T-helper 17 cell (primary cell): ENCODE results near the gene FAM193B. TPM values are rescaled to one million over a fixed set of nuclear protein-coding genes. Genes with fewer than 3 reads are reported as not detected.
A peak's percentile ranks its signal among the peaks of the same experiment; 100 is the strongest.
"Not testable (repeated sequence)": the region's sequence is repeated elsewhere in the genome, so short reads cannot be mapped to it uniquely, and the experiment has no call there.

ENCODE experiments used
- ATAC-seq: fragments of 150-1000 bp; cut with Tn5 transposase; 2 replicates; pipeline ENCODE4 v1.10.0; 2021; ENCODE audit warnings: mild to moderate bottlenecking, moderate library complexity
- DNase-seq, 3 donors: peaks; one replicate each; pipeline versions ENCODE4 v3.0.0 to v3.0.0-alpha.2; 2020 to 2021
- H3K9me3 ChIP-seq: one replicate; pipeline ENCODE4 v1.7.0; 2013; ENCODE audit warnings: low read length, mild to moderate bottlenecking; ENCODE audit not compliant: control insufficient read depth, poor library complexity, severe bottlenecking
- H3K27ac Mint-ChIP-seq: one replicate; pipeline ENCODE4 v1.8.0; 2022; ENCODE audit warnings: mild to moderate bottlenecking, moderate library complexity, mixed read lengths
- H3K27me3 Mint-ChIP-seq: one replicate; pipeline ENCODE4 v1.8.0; 2022; ENCODE audit warnings: mixed read lengths
- H3K36me3 Mint-ChIP-seq: one replicate; pipeline ENCODE4 v1.8.0; 2022; ENCODE audit warnings: low read depth, mixed read lengths
- H3K4me1 Mint-ChIP-seq: one replicate; pipeline ENCODE4 v1.8.0; 2022; ENCODE audit warnings: mild to moderate bottlenecking, mixed read lengths
- H3K4me3 Mint-ChIP-seq: one replicate; pipeline ENCODE4 v1.8.0; 2022; ENCODE audit warnings: mild to moderate bottlenecking, moderate library complexity, mixed read lengths
- total RNA-seq, 4 donors: library from RNA in 2 of 4; stranded (reverse) in 2 of 4; gene quantifications; one replicate each; pipeline ENCODE4 v1.2.3 and lab custom pipeline; 2022 to 2026

FAM193B gene
- total RNA-seq, 2 donors from 2014 or later, result 143 to 167 TPM

DNA sequence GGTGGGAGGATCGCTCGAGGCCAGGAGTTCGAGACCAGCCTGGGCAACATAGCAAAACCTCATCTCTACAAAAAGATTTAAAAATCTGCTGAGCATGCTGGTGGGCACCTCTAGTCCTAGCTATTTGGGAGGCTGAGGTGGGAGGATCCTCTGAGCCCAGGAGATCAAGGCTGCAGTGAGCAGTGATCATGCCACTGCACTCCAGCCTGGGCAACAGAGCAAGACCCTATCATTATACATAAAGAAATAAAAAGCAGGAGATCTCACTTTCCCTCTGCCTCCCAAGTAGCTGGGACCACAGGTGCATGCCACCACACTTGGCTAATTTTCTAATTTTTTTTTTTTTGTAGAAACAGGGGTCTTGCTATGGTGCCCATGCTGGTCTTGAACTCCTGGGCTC is 68.6 kb downstream of the FAM193B start:
- not testable (repeated sequence) for H3K27ac Mint-ChIP-seq, DNase-seq, H3K4me3 Mint-ChIP-seq, H3K9me3 ChIP-seq, ATAC-seq, H3K4me1 Mint-ChIP-seq, H3K36me3 Mint-ChIP-seq, H3K27me3 Mint-ChIP-seq

DNA sequence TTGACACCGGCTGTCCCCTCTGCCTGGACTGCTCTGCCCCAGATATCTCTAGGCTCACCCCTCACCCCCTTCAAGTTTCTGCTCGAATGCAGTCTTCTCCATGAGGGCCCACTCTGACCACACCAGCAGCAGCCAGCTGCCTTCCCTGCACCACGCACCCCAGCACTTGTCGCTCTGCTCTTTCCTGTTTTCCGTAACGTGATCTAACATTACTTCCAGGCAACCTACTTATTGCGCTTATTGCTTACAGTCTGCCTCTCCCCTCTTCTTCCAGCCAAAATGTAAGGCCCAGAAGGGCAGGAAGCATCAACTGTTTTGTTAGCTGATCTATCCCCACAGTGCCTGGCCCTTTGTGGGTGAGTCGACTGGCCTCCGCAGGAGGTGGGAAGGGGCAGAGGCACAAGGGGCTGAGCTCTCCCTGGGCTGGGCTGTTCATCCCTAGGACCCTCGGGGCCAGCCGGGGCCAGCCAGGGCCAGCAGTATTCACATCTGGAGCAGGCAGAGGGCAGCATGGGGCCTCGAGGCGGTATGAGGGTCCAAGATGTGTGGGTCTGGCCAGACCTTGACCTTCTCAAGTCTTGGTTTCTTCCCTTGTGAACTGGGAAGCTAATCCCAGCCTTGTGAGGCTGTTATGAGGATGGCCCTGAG is 69.3 kb downstream of the FAM193B start:
- H3K36me3 Mint-ChIP-seq, result no peaks in the 10 kb centered on the region
- peak overlapping the region; percentile 43 for H3K27ac Mint-ChIP-seq
- DNase-seq (no peak), ATAC-seq (no peak)
- H3K9me3 ChIP-seq, result no peaks in the 10 kb centered on the region
- peaks cover 4% of the 10 kb centered on the region for H3K4me1 Mint-ChIP-seq
- no peaks in the 10 kb centered on the region for H3K27me3 Mint-ChIP-seq
- no peak overlapping the region for H3K4me3 Mint-ChIP-seq

DNA sequence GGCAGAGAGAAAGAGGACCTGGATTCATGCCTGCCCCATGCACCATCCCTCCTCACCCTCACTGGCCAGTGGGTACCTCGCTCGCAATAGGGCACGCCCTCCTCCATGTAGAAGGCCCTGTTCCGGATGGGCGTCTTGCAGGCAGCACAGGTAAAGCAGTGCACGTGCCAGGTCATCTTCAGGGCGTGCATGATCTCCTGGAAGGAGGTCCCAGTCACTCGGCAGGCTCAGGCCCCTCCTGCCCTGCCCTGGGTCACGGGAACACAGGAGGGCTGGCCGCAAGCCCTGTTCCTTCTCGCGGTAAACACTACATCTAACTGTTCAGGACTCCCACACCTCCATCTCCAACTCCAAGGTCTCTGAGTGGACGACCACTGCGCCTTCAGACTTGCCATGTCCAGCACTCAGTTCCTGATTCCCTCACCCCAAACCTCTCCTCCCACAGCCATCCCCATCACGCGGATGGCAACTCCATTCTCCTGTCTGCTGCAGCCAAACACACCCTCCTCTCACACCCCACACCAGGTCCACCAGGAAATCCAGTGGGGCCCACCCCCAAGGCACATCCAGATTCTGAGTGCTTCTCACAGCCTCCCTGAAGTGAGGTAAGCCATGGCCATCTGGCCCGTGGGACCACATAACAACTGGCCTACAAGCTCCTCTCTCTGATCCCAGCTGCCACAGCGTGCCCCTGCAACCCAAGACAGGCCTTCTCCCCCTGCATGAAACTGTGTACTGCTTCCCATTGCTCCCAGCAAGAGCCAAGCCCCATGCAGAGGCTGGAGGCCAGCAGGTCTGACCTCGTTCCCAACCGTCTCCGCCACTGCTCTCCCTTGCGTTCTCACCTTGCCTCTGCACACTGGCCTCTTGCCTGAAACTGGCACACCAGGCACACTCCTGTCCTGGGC is 70.1 kb downstream of the FAM193B start:
- H3K27me3 Mint-ChIP-seq, result no peaks in the 10 kb centered on the region
- ATAC-seq (no peak), DNase-seq (no peak)
- peak overlapping the region; percentile 43 for H3K27ac Mint-ChIP-seq
- H3K4me1 Mint-ChIP-seq, result peaks cover 6% of the 10 kb centered on the region
- H3K36me3 Mint-ChIP-seq, result no peaks in the 10 kb centered on the region
- H3K9me3 ChIP-seq, result no peaks in the 10 kb centered on the region
- no peak overlapping the region for H3K4me3 Mint-ChIP-seq

DNA sequence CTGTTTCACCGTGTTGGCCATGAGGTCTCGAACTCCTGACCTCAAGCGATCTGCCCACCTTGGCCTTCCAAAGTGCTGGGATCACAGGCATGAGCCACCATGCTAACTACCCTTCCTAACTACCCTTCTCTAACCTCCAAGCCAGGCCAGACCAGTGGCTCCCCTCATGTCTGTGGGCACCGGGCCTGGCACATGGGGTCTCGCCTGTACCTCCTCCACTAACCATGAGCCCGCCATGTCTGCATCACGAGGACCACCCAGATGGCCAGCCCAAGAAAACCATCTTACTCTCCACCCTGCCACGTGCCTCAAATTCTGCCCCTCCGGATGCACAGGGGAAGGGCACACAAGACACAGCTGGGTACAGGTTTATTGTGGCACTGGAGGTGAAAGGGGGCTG is 71.3 kb downstream of the FAM193B start:
- no peak for ATAC-seq
- Mint-ChIP-seq H3K4me1 (peaks cover 10% of the 10 kb centered on the region), H3K4me3 (no peak overlapping the region), H3K36me3 (no peaks in the 10 kb centered on the region), H3K27ac (peak overlapping the region; percentile 47), H3K27me3 (no peaks in the 10 kb centered on the region)
- H3K9me3 ChIP-seq, result no peaks in the 10 kb centered on the region
- no peak for DNase-seq

DNA sequence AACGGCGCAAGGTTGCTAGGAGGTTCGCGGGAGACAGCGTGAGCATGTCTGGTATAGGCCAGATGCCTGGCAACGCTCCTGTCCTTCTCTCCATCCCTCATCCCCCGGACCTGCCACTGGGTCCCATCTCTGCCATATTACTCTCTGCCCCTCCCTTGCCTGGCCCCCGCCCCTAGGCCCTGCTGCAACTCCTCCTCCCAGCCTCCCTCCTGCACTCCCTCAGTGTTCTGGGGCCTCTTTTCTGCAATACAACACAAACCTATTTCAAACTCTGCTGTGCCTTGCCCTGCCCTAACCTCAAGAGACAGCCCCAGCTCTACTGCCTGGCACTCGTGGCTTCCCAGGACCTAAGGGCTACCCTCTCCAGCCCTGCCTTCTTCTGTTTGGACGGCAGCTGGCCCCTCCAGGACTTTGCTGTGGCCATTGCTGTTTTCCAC is 72.0 kb downstream of the FAM193B start:
- no peak for DNase-seq
- Mint-ChIP-seq H3K4me1 (peaks cover 10% of the 10 kb centered on the region), H3K27ac (peak overlapping the region; percentile 47), H3K4me3 (no peak overlapping the region), H3K27me3 (no peaks in the 10 kb centered on the region), H3K36me3 (no peaks in the 10 kb centered on the region)
- ATAC-seq, result no peak
- H3K9me3 ChIP-seq, result no peaks in the 10 kb centered on the region

DNA sequence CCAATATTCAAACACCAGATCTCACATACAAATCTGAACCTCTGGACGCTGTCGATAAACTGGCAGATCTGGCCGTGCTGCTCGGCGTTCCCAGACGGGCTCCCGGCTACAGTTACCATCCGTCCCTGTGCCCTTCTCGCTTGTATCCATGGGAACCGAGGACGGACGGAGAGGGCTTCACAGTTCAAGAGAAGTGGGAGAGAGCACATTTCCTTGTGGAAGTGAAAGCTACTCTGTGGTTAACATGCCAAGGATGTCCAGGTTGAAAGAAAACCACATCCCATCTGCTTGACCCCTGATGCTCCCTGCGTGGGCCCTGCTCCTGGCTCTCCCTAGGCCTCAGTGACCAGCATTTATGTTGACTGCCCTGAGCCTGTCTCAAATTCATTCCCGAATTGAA is 74.6 kb downstream of the FAM193B start:
- no peak for ATAC-seq
- Mint-ChIP-seq H3K27me3 (no peaks in the 10 kb centered on the region), H3K27ac (peak overlapping the region; percentile 74), H3K36me3 (no peaks in the 10 kb centered on the region), H3K4me1 (peaks cover 9% of the 10 kb centered on the region), H3K4me3 (no peak overlapping the region)
- H3K9me3 ChIP-seq, result no peaks in the 10 kb centered on the region
- no peak for DNase-seq

DNA sequence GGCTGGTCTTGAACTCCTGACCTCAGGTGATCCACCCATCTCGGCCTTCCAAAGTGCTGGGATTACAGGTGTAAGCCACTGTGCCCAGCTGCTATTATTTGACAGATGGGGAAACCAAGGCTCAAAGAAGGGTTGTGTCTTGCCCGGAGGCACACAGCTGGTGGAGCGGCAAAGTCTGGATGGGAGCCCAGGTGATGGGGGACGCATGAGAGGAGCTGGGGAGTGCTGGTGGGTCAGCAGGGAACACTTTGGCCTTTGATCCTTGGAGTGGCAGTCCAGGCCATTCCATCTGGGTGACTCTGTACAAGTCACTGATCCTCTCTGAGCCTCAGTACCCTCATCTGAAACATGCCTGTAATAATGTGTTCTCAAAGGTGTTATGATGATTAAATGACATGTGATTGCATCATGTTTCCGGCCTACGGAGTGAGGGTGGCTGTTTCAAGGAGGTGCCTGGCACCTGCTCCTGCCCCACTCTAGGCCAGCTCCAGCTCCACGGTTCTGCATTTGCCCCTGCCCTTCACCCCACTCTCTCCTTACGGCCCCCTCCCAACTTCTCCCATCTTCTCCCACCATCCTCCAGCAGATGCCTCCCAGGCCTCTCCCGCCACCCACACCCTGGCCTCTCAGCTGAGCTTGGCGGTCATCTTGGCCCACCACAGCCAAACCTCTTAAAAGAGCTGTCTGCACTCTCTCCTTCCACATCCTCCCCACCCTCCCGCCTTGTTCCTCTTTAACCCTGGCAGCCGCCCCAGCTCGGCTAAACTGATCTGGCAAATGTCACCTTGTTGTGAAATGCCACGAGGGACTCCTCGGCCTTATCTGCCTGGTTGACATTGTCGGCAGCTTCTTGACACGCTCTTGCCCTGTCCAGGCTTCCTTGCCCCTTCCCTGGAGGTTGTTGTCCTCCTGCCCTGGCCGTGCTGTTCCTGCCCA is 75.4 kb downstream of the FAM193B start:
- peak; percentile 30 for ATAC-seq
- H3K4me3 Mint-ChIP-seq, result no peak overlapping the region
- peak overlapping the region; percentile 74 for H3K27ac Mint-ChIP-seq

DNA sequence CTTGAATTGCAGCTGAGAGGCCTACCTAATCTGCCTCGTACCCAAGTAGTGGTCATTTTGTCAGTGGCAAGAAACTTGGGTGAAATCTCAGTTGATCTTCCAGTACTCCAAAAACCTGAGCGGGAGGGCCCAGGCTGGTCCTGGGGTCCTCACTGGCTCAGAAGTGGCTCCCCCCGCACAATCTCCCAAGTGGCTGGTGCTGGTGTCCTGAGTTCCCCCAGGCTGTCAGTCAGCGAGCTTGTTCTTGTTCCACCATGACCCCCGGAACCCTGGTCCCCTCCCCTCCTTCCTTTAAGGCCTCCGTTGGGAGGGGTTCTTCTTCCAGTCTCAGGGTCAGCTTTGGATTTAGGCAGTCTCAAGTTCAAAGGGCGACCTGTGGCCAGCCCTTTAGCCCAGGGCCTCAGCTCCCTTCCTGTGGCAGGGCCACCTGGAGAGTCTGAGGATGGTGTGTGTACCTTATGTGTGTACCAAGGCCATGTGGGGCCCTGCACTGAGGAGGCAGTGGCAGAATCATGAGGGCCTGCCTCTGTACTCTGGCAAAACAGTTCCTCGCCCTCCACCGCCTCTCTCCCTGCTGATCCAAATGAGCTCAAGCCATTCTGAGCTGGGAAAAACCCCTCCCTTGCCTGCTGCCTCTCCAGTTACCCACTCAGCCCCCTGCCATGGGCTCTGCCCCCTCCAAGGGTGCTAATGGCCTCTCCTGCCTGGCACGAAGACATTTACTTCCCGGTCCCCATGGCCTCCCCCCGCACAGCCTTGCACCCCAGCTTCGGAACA is 76.5 kb downstream of the FAM193B start:
- Mint-ChIP-seq H3K27me3 (no peaks in the 10 kb centered on the region), H3K36me3 (no peaks in the 10 kb centered on the region), H3K4me3 (no peak overlapping the region), H3K4me1 (peaks cover 17% of the 10 kb centered on the region), H3K27ac (no peak overlapping the region)
- ATAC-seq (no peak), DNase-seq (no peak)
- H3K9me3 ChIP-seq, result no peaks in the 10 kb centered on the region

More for the DNA sequence above, 75.4 kb downstream of the FAM193B start:
- H3K27me3 Mint-ChIP-seq, result no peaks in the 10 kb centered on the region
- DNase-seq, result no peak
- no peaks in the 10 kb centered on the region for H3K9me3 ChIP-seq
- peaks cover 14% of the 10 kb centered on the region for H3K4me1 Mint-ChIP-seq
- no peaks in the 10 kb centered on the region for H3K36me3 Mint-ChIP-seq

DNA sequence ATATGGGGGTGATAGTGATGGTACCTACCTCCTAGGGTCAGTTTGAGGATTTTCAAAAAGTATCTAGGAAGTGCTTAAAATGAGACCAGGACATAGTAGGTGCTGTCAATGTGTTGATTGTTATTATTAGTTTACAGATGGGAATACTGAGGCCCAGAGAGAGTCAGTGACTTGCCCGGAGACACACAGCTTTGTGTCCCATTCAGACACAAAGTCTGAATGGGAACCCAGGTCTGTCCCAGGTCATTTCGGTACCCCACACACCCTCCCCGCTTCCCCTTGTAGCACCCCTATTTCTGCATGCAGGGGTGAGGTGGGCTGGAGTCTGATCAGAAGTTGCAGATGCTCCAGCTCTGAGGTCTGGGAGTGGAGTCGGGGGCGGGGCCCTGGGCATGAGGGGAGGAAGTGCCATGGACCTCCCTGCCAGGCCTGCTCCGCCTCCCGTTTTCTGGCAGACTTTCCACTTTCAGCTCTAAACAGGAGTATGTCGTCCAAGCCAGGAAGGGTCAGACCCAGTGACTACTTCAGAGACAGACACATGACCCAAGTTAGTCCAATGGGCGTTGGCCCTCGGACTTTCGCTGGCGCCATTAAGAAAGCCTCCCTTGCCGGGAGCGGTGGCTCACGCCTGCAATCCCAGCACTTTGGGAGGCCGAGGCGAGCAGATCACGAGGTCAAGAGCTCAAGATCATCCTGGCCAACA is 77.7 kb downstream of the FAM193B start:
- H3K36me3 Mint-ChIP-seq, result no peaks in the 10 kb centered on the region
- H3K4me3 Mint-ChIP-seq, result peak overlapping the region; percentile 49
- no peak overlapping the region for H3K27ac Mint-ChIP-seq
- no peak for ATAC-seq
- no peak for DNase-seq
- H3K4me1 Mint-ChIP-seq, result peaks cover 17% of the 10 kb centered on the region
- no peaks in the 10 kb centered on the region for H3K9me3 ChIP-seq
- no peaks in the 10 kb centered on the region for H3K27me3 Mint-ChIP-seq

DNA sequence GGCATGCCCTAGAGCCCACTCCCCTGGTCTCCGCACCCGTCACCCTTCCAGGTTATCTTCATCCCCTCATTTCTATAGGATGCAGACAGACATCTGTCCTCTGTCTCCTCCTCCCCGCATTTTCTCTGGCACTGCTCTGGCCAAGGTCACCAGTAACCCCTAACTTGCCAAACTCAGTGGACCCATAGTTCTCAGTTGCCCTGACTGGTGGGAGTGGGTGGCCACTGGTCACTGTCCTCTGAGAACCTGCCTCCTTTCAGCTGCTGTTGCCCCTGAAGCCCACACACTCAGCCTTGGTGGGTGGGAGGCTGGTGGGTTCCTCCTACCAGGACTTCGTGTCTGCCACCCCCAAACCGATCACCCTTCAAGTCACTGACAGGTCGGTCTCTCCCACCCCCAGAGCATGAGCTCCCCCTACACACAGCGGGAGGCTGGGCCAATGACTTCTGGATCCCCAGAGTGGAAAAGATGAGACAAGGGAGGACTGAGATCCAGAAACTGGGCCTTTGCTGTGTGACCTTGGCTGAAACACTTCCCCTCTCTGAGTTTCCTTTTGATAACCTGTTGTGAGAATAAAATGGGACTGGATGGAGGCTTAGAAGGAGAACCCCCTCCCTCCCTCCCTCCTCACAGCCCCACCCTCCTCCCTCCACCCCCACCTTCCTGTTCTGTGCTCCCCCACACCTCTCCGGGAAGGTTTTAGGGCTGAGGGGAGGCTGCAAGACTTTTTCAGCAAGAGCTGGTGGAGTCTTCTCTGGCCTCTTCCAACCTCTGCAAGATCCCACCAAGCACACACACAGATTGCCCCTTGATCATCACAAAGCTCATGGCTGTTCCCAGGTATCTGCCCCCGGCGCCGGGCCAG is 78.6 kb downstream of the FAM193B start:
- Mint-ChIP-seq H3K27ac (no peak overlapping the region), H3K4me3 (peak overlapping the region; percentile 49), H3K27me3 (no peaks in the 10 kb centered on the region), H3K36me3 (no peaks in the 10 kb centered on the region), H3K4me1 (peaks cover 17% of the 10 kb centered on the region)
- no peaks in the 10 kb centered on the region for H3K9me3 ChIP-seq
- no peak for DNase-seq
- no peak for ATAC-seq

DNA sequence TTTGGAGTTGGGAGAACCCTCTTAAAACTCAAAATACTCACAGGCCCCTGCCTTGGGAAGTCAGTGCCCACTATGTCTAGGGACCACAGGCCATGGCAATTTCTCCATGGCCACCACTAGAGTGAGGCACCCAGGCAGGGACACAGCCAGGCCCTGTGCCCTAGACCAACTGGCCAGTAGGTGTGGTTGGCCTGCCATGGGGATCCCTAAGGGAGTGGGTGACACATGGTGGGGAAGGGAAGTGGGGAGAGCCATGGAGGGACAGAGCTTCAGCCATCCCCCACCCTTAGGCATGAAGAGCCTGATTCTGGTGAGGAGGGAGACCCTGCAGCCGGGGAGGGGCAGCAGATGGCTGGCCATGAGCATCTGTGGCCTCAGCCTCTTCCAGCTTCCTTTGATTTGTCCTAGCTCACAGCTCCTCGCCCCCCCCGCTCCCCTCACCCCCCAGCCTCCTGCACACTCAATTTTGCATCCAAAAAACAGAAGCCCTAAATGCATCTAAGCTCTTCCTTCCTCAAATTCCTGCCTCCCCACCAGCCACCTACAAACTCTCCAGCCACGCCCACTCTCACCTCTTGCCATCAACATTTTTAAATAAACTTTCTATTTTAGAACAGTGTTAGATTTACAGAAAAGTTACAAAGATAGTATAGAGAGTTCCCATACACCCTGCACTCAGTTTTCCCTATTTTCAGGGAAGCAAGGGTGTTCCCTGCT is 79.4 kb downstream of the FAM193B start:
- H3K27ac Mint-ChIP-seq, result no peak overlapping the region

More for the DNA sequence above, 79.4 kb downstream of the FAM193B start:
- Mint-ChIP-seq H3K36me3 (no peaks in the 10 kb centered on the region), H3K27me3 (no peaks in the 10 kb centered on the region), H3K4me3 (peak overlapping the region; percentile 92), H3K4me1 (peaks cover 20% of the 10 kb centered on the region)
- DNase-seq (no peak), ATAC-seq (no peak)
- H3K9me3 ChIP-seq, result no peaks in the 10 kb centered on the region
